ENCODE data around the gene GTPBP2.

GTPBP2 gene

DNA sequence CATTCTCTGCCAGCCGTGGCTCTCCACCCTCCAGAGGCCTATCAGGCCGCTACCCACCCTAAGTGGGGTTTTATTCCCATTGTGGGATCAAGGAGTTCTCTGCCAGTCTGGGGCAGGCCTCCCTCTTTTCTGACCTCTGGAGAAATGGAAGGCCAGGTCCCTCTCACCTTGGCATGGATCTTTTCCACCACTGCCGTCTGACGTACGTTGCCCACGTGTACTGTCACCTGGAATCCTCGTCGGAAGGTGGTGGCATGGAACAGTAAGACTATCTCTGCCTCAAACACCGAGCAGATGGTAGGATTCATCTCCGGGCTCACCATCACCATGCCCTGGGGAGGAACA lies 7.3 kb downstream of the GTPBP2 start:
- H4K20me1 ChIP-seq (ENCODE audit: insufficient read depth), result no peaks in the 10 kb centered on the region
- no peak overlapping the region for H3K9ac ChIP-seq
- no peak overlapping the region for H3K4me3 ChIP-seq (IDR thresholded peaks at IDR 0.05; ENCODE audit: insufficient read depth, low read depth, low read length)
- H3K27ac ChIP-seq, result no peak overlapping the region
- H3K79me2 ChIP-seq (ENCODE audit: insufficient read depth, low read depth), result 0 out of 2 replicates have a peak, but pooled peaks cover under 1% of the 10 kb centered on the region
- no peaks in the 10 kb centered on the region; the same call in 1 of the 2 replicates for H3K36me3 ChIP-seq (ENCODE audit: insufficient read depth)
- H3K27me3 ChIP-seq (ENCODE audit: insufficient read depth, low read depth), result no peaks in the 10 kb centered on the region
- H3K4me1 ChIP-seq (ENCODE audit: low read depth, poor library complexity, severe bottlenecking), result peaks cover 8% of the 10 kb centered on the region
- TF ChIP-seq, protein P1, sequence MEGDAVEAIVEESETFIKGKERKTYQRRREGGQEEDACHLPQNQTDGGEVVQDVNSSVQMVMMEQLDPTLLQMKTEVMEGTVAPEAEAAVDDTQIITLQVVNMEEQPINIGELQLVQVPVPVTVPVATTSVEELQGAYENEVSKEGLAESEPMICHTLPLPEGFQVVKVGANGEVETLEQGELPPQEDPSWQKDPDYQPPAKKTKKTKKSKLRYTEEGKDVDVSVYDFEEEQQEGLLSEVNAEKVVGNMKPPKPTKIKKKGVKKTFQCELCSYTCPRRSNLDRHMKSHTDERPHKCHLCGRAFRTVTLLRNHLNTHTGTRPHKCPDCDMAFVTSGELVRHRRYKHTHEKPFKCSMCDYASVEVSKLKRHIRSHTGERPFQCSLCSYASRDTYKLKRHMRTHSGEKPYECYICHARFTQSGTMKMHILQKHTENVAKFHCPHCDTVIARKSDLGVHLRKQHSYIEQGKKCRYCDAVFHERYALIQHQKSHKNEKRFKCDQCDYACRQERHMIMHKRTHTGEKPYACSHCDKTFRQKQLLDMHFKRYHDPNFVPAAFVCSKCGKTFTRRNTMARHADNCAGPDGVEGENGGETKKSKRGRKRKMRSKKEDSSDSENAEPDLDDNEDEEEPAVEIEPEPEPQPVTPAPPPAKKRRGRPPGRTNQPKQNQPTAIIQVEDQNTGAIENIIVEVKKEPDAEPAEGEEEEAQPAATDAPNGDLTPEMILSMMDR (conservative IDR thresholded peaks at IDR 0.05; ENCODE audit: low read depth, low read length), result no peak
- no peak overlapping the region for H2AFZ ChIP-seq (ENCODE audit: low read depth)
- H3K4me2 ChIP-seq, result no peak overlapping the region

DNA sequence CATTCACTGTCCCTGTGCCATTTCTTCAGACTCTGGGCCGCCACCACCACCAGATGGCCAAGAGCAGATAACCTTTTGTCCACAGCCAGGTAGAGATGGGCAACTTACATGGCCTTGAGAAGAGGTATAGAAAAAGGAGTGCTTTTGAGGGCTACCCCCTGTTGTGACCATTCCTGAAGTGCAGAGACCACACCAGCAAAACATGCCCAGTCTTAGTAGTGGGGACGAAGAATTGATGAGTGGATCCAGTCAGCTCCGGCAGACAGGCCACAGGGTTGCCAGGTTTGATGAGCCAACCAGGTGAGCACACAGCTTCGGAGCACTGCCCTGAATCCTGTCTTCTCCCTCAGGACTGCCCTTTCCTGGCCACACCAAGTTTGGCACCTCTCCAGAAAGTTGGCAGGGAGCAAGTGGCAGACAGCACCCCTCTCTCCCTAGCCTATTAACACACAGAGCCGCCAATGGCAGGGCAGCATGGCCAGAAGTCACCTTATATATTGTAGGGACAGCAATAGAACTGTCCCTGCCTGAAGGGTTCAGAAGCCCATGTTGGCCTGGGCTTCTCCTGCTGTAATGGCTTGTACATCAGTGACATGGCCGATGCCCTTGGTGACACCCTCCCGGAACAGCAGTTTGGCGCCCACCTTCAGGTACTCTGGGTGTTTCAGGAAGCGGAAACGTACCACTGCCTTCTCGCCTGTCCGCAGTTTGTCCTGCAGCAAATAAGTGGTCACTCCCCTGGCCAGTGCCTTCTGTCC lies 7.8 kb downstream of the GTPBP2 start:
- Histone ChIP-seq H3K36me3 (ENCODE audit: insufficient read depth) (no peaks in the 10 kb centered on the region; the same call in 1 of the 2 replicates), H3K9ac (no peak overlapping the region), H4K20me1 (ENCODE audit: insufficient read depth) (no peaks in the 10 kb centered on the region), H3K4me2 (no peak overlapping the region), H3K4me1 (ENCODE audit: low read depth, poor library complexity, severe bottlenecking) (peaks cover 2% of the 10 kb centered on the region), H2AFZ (ENCODE audit: low read depth) (no peak overlapping the region), H3K4me3 (IDR thresholded peaks at IDR 0.05; ENCODE audit: insufficient read depth, low read depth, low read length) (no peak overlapping the region), H3K27ac (no peak overlapping the region), H3K79me2 (ENCODE audit: insufficient read depth, low read depth) (no peaks in the 10 kb centered on the region), H3K27me3 (ENCODE audit: insufficient read depth, low read depth) (no peaks in the 10 kb centered on the region)
- TF ChIP-seq, protein P1 (conservative IDR thresholded peaks at IDR 0.05; ENCODE audit: low read depth, low read length), result no peak

DNA sequence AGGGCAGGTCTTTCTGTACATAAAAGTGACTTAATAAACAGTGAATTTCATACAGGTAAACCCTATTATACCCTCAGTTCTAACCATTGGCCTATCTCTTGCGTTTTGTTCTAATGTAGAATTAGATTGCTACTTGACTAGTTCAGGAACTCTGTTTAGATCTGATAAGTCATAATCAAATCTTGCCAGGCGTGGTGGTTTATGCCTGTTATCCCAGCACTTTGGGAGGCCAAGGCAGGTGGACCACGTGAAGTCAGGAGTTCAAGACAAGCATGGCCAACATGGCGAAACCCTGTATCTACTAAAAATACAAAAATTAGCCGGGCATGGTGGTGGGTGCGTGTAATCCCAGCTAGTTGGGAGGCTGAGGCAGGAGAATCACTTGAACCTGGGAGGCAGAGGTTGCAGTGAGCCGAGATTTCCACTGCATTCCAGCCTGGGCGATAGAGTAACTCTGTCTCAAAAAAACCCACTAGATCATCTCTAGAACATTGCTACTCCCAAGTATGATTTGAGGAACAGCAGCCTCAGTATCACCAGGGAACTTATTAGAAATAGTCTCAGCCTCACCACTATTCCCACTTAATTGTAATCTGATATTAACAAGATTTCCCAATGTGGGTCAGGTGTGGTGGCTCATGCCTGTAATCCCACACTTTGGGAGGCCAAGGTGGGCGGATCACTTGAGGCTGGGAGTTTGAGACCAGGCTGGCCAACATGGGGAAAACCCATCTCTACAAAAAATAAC lies 12.2 kb downstream of the GTPBP2 start:
- no peaks in the 10 kb centered on the region for H3K27me3 ChIP-seq (ENCODE audit: insufficient read depth, low read depth)
- H3K9ac ChIP-seq, result no peak overlapping the region
- H3K79me2 ChIP-seq (ENCODE audit: insufficient read depth, low read depth), result no peaks in the 10 kb centered on the region
- no peaks in the 10 kb centered on the region for H4K20me1 ChIP-seq (ENCODE audit: insufficient read depth)
- H3K4me3 ChIP-seq (IDR thresholded peaks at IDR 0.05; ENCODE audit: insufficient read depth, low read depth, low read length), result no peak overlapping the region
- H3K36me3 ChIP-seq (ENCODE audit: insufficient read depth), result no peaks in the 10 kb centered on the region
- no peak overlapping the region for H2AFZ ChIP-seq (ENCODE audit: low read depth)
- H3K27ac ChIP-seq, result no peak overlapping the region
- H3K4me2 ChIP-seq, result no peak overlapping the region
- TF ChIP-seq, protein P1 (conservative IDR thresholded peaks at IDR 0.05; ENCODE audit: low read depth, low read length), result no peak
- no peaks in the 10 kb centered on the region for H3K4me1 ChIP-seq (ENCODE audit: low read depth, poor library complexity, severe bottlenecking)

DNA sequence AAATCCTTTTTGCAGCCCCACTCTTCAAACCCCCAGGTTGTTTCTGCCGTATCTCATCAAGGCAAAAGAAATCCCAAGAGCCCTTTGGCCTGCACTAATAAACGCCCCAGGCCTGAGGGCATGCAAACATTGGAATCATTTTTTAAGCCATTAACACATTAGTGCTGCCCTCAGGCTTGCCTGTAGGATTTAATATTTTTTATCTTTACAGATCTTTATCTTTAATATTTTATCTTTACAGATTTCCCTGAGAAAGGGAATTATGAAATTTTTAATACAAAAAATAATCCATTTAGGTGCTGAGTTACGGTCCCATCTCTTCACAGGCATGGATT lies 14.7 kb downstream of the GTPBP2 start:
- H3K27me3 ChIP-seq (ENCODE audit: insufficient read depth, low read depth), result no peaks in the 10 kb centered on the region
- no peak overlapping the region for H3K27ac ChIP-seq
- no peaks in the 10 kb centered on the region for H3K4me1 ChIP-seq (ENCODE audit: low read depth, poor library complexity, severe bottlenecking)
- no peak overlapping the region for H2AFZ ChIP-seq (ENCODE audit: low read depth)
- H3K4me2 ChIP-seq, result no peak overlapping the region
- H3K36me3 ChIP-seq (ENCODE audit: insufficient read depth), result no peaks in the 10 kb centered on the region
- H3K79me2 ChIP-seq (ENCODE audit: insufficient read depth, low read depth), result no peaks in the 10 kb centered on the region
- H4K20me1 ChIP-seq (ENCODE audit: insufficient read depth), result no peaks in the 10 kb centered on the region
- TF ChIP-seq, protein P1 (conservative IDR thresholded peaks at IDR 0.05; ENCODE audit: low read depth, low read length), result no peak
- no peak overlapping the region for H3K9ac ChIP-seq
- H3K4me3 ChIP-seq (IDR thresholded peaks at IDR 0.05; ENCODE audit: insufficient read depth, low read depth, low read length), result no peak overlapping the region
